Measurements from ENCODE around the gene KLF6. TPM values are rescaled to one million over a fixed set of nuclear protein-coding genes. Genes with fewer than 3 reads are reported as not detected.

KLF6 gene
- 100 to 1,000 TPM; 177 to 181 TPM for total RNA-seq

DNA sequence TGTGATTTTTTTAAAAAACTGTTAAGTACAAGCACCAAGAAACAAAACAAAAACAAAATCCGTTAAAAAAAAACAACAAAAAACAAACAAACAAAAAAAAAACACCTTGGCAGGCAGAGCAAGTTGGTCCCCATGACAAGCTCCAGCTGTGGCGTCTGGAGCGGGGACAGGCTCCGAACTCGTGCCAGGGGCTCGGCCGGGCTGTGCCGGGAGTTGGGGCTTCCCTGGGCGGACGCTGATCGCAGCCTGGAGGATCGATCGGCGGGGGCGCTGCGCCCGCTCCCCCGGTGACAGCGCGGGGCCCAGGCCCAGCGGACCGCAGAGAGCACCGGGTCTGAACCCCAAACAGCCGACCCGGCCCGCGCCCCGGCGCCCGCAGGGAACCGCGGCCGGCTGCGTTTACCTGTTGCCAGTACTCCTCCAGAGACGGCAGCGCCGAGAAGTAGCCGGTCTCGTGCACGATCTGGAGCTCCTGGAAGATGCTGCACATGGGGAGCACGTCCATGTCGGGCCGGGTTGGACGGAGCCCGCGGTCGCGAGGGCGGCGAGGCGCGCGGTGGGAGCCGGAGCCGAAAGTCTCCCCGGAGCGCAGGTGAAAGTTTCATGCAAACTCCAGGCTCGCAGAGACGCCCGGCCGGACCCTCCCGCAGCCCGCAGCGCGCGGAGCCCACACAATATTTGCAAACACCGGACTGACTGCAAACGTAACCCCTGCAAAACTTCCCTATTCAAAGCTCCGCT, at the start of gene KLF6:
Gene KLF6, minus strand, starts transcription at position 700 of the 741 bp plus-strand sequence. Its CDS starts 195 bp downstream, at position 505.

Data from activated naive CD4-positive, alpha-beta T cell treated with anti-CD3 and anti-CD28 coated beads, Interleukin-2, amount 10 ng/mL, durations not matched to agents 5 hours and 36 hours (primary cell).